B cell (primary cell): Measurements from ENCODE around the gene ITCH. TPM values are rescaled to one million over a fixed set of nuclear protein-coding genes. Genes with fewer than 3 reads are reported as not detected.

Experiments
- ATAC-seq: fragments of 200-7000 bp; cut with Tn5 transposase; one replicate; pipeline ENCODE4 v1.10.0; 2021; ENCODE audit warnings: low read depth, mild to moderate bottlenecking, moderate number of reproducible peaks, moderate library complexity
- CTCF ChIA-PET: fragments of 350-600 bp; sonication (Branson Sonifier 250); formaldehyde crosslinking; loops from one replicate; lab custom pipeline; 2021; ENCODE audit warnings: antibody characterized with exemption, inconsistent platforms; lab: Charles Lee
- POLR2A ChIA-PET: fragments of 350-600 bp; sonication (Branson Sonifier 250); formaldehyde crosslinking; loops from one replicate; lab custom pipeline; 2021; ENCODE audit warnings: antibody characterized with exemption; lab: Charles Lee
- DNase-seq: peaks from one replicate; pipeline ENCODE4 v3.0.0; 2013
- H2AFZ ChIP-seq: 2 replicates; pipeline ENCODE4 v1.6.1; 2012; ENCODE audit warnings: mild to moderate bottlenecking, low read depth, low read length; ENCODE audit not compliant: insufficient read depth, poor library complexity, severe bottlenecking
- H3K27ac ChIP-seq, 2 donors: 1 replicate in 1 of 2; 2 replicates in 1 of 2; pipeline ENCODE4 v1.5.1; 2012 to 2013; ENCODE audit warnings: low read length in 2 of 2, mild to moderate bottlenecking in 2 of 2, moderate library complexity in 1 of 2
- H3K27me3 ChIP-seq, 4 experiments: fragments of 200-600 bp in 1 of 4; sonication (generic) in 1 of 4; replicated peaks in 1 of 4; 1 replicate in 2 of 4; 2 replicates in 2 of 4; pipeline versions ENCODE4 v1.6.1 to v1.7.0; 2013 to 2016; ENCODE audit warnings: low read length in 3 of 4, mild to moderate bottlenecking in 2 of 4, mixed read lengths in 1 of 4, moderate library complexity in 1 of 4; ENCODE audit not compliant: insufficient read depth in 4 of 4, control insufficient read depth in 3 of 4; ENCODE audit errors: control extremely low read depth in 1 of 4
- H3K36me3 ChIP-seq, 2 experiments: replicated peaks in 1 of 2; 1 replicate in 1 of 2; 2 replicates in 1 of 2; pipeline versions ENCODE4 v1.6.1 to v1.7.1; 2013; ENCODE audit warnings: low read length in 1 of 2; ENCODE audit not compliant: insufficient read depth in 2 of 2, control insufficient read depth in 1 of 2; ENCODE audit errors: control extremely low read depth in 1 of 2, extremely low read depth in 1 of 2
- H3K4me1 ChIP-seq, 2 donors: fragments of 200-600 bp in 1 of 2; sonication (generic) in 1 of 2; 1 replicate in 1 of 2; 2 replicates in 1 of 2; pipeline versions ENCODE4 v1.5.1 to v1.6.1; 2013 to 2017; ENCODE audit warnings: low read length in 2 of 2; ENCODE audit not compliant: control insufficient read depth in 2 of 2, insufficient read depth in 2 of 2
- H3K4me2 ChIP-seq: replicated peaks from 2 replicates; pipeline ENCODE3; 2012; ENCODE audit warnings: mild to moderate bottlenecking, low read depth, low read length; ENCODE audit not compliant: poor library complexity, severe bottlenecking
- H3K4me3 ChIP-seq, 5 experiments: fragments of 200-600 bp in 1 of 5; sonication (generic) in 1 of 5; 1 replicate in 3 of 5; 2 replicates in 2 of 5; pipeline versions ENCODE4 v1.5.1 to v1.7.0; 2011 to 2016; ENCODE audit warnings: low read length in 4 of 5, mild to moderate bottlenecking in 4 of 5, low read depth in 2 of 5, control low read depth in 1 of 5, moderate library complexity in 1 of 5; ENCODE audit not compliant: insufficient read depth in 1 of 5; ENCODE audit errors: control extremely low read depth in 1 of 5, extremely low read depth in 1 of 5
- H3K79me2 ChIP-seq: fragments of 200-600 bp; sonication (generic); one replicate; pipeline ENCODE4 v1.6.0; 2016; ENCODE audit warnings: low read length; ENCODE audit not compliant: control insufficient read depth, insufficient read depth
- H3K9ac ChIP-seq: fragments of 200-600 bp; sonication (generic); 2 replicates; pipeline ENCODE4 v1.6.1; 2017; ENCODE audit warnings: mild to moderate bottlenecking, low read length, moderate library complexity
- H3K9me3 ChIP-seq, 3 donors: one replicate each; pipeline versions ENCODE4 v1.6.1 to v1.7.1; 2013; ENCODE audit warnings: low read length in 2 of 3; ENCODE audit not compliant: control insufficient read depth in 2 of 3, insufficient read depth in 1 of 3; ENCODE audit errors: control extremely low read depth in 1 of 3
- H4K20me1 ChIP-seq: 2 replicates; pipeline ENCODE4 v1.6.0; 2012; ENCODE audit warnings: mild to moderate bottlenecking, low read length; ENCODE audit not compliant: insufficient read depth, control insufficient read depth, poor library complexity, severe bottlenecking
- H3K27ac Mint-ChIP-seq: one replicate; pipeline ENCODE4 v1.8.0; 2021; ENCODE audit warnings: mixed read lengths
- H3K27me3 Mint-ChIP-seq: one replicate; pipeline ENCODE4 v1.8.0; 2021; ENCODE audit warnings: mixed read lengths
- H3K4me1 Mint-ChIP-seq: one replicate; pipeline ENCODE4 v1.8.0; 2021; ENCODE audit warnings: mixed read lengths
- H3K4me3 Mint-ChIP-seq: one replicate; pipeline ENCODE4 v1.8.0; 2021; ENCODE audit warnings: mixed read lengths
- H3K9me3 Mint-ChIP-seq: one replicate; pipeline ENCODE4 v1.8.0; 2022; ENCODE audit warnings: mixed read lengths; ENCODE audit not compliant: insufficient read depth
- EZH2 ChIP-seq: IDR thresholded peaks from 2 replicates; pipeline ENCODE4 v1.6.1; 2012; ENCODE audit warnings: borderline replicate concordance, low read depth, mild to moderate bottlenecking, moderate library complexity, low read length; ENCODE audit not compliant: insufficient read depth, poor library complexity, severe bottlenecking
- WGBS: methylation state at CpG from one replicate; pipeline ENCODE4 v1.1.5; 2013; ENCODE audit warnings: missing lambda C conversion rate; ENCODE audit not compliant: insufficient coverage; 5-methylcytosine and 5-hydroxymethylcytosine counted together
- intact Hi-C: fragments of 100-400 bp; cut with micrococcal nuclease; formaldehyde crosslinking; loops from one replicate; pipeline ENCODE4 v1.10.0; 2022
- polyA plus RNA-seq: library from polyadenylated mRNA; depleted of rRNA; stranded (reverse); fragments of >200 nt; gene quantifications from 2 replicates; pipeline ENCODE4 v1.2.3, GENCODE V29; 2012
- total RNA-seq, 2 donors: library from RNA; stranded (reverse); fragments of 120-200 nt in 1 of 2; gene quantifications; 1 replicate in 1 of 2; 2 replicates in 1 of 2; pipeline versions ENCODE4 v1.2.3 to v1.2.4, GENCODE V29; 2013 to 2022
- TF ChIP-seq, protein P1 (sequence below): fragments of 200-600 bp; IDR thresholded peaks from one replicate; pipeline ENCODE4 v1.8.0; 2022; ENCODE audit warnings: antibody characterized with exemption, mild to moderate bottlenecking

Gene ITCH
- total and polyA plus RNA-seq, 2 donors (not counting 1 experiment from before 2014, with no cell fraction given) = 10.0 to 110 TPM

DNA sequence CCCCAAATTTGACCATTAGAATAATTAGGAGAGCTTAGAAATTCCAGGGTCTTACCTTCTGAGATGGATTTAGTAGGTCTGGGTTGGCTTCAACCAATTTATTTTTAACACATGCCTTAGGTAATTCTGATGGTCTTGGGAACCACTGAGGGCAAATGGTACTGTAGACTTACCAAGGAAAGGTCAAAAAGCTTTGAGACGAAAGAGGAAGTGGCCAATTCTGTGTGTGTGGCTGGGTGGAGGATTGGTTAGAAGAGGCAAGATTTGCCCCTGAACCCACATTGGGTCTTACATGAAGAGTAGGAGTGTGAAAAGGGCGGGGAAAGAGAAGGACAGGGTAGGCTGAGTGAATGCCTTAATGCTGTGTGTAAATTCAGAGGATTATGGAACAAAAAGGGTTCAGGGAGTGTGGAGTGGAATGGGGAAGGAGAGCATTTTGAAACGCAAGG is 2.7 kb downstream of the ITCH start:
- 30% methylated on average over 2 of the region's 3 CpGs for WGBS
- no peak overlapping the region for H3K9ac ChIP-seq
- ChIA-PET CTCF (interaction anchor here (0.7 to 1.2 kb wide), 2 partner anchors 38 to 53 kb away, joined by 3 to 7 read pairs; no protein-coding TSS in a partner anchor), POLR2A (no interaction called here)
- no peak for TF ChIP-seq EZH2
- TF ChIP-seq, protein P1, sequence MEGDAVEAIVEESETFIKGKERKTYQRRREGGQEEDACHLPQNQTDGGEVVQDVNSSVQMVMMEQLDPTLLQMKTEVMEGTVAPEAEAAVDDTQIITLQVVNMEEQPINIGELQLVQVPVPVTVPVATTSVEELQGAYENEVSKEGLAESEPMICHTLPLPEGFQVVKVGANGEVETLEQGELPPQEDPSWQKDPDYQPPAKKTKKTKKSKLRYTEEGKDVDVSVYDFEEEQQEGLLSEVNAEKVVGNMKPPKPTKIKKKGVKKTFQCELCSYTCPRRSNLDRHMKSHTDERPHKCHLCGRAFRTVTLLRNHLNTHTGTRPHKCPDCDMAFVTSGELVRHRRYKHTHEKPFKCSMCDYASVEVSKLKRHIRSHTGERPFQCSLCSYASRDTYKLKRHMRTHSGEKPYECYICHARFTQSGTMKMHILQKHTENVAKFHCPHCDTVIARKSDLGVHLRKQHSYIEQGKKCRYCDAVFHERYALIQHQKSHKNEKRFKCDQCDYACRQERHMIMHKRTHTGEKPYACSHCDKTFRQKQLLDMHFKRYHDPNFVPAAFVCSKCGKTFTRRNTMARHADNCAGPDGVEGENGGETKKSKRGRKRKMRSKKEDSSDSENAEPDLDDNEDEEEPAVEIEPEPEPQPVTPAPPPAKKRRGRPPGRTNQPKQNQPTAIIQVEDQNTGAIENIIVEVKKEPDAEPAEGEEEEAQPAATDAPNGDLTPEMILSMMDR = no peak
- intact Hi-C loops = loop anchor here (10.0 kb wide), 1 partner anchor 49 kb away; no protein-coding TSS in a partner anchor
- Mint-ChIP-seq H3K4me1 (peaks cover 39% of the 10 kb centered on the region), H3K4me3 (peak overlapping the region; percentile 70), H3K9me3 (no peaks in the 10 kb centered on the region), H3K27me3 (no peaks in the 10 kb centered on the region), H3K27ac (peak overlapping the region; percentile 28)
- H3K36me3 ChIP-seq = peaks cover 2 to 22% of the 10 kb centered on the region in 2 experiments
- peaks cover 46% of the 10 kb centered on the region for H4K20me1 ChIP-seq
- ATAC-seq (peak; percentile 37), DNase-seq (peak; percentile 70)
- peaks cover 34 to 38% of the 10 kb centered on the region in 2 donors for H3K4me1 ChIP-seq
- H3K9me3 ChIP-seq = no peaks in the 10 kb centered on the region
- H2AFZ ChIP-seq = no peak overlapping the region
- peak overlapping the region; percentile 7 to 25 for H3K27ac ChIP-seq
- peak overlapping the region; percentile 48 for H3K4me2 ChIP-seq
- H3K4me3 ChIP-seq = peak overlapping the region in 1 of 5 experiments; percentile 2
- H3K79me2 ChIP-seq = peaks cover 80% of the 10 kb centered on the region
- no peaks in the 10 kb centered on the region for H3K27me3 ChIP-seq

DNA sequence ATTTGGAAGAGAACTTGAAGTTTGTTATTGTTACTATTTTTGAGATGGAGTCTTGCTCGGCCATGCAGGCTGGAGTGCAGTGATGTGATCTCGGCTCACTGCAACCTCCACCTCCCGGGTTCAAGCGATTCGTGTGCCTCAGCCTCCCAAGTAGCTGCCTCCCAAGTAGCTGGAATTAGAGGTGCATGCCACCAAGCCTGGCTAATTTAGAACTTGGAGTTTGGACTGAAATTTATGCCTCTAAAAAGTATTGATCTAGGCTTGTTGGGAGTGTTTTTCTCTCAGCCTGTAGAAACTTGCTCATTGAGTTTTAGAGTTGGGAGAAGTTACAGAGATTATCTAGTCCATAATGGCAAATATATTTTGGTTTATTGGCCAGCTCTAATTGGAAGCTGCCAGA is 4.1 kb downstream of the ITCH start:
- peaks cover 34 to 38% of the 10 kb centered on the region in 2 donors for H3K4me1 ChIP-seq
- ATAC-seq = no peak
- CTCF ChIA-PET = interaction anchor here (1.3 kb wide), 1 partner anchor 55 kb away, joined by 3 read pairs; no protein-coding TSS in a partner anchor

More for the DNA sequence above, 4.1 kb downstream of the ITCH start:
- Mint-ChIP-seq H3K27ac (no peak overlapping the region), H3K27me3 (no peaks in the 10 kb centered on the region), H3K9me3 (no peaks in the 10 kb centered on the region), H3K4me3 (peak overlapping the region; percentile 32), H3K4me1 (peaks cover 39% of the 10 kb centered on the region)
- TF ChIP-seq, protein P1 = no peak
- no peak for TF ChIP-seq EZH2
- WGBS = 96% methylated on average over 5 of the region's 5 CpGs
- no peak for DNase-seq
- Histone ChIP-seq H3K9ac (no peak overlapping the region), H4K20me1 (peaks cover 46% of the 10 kb centered on the region), H3K4me3 (no peak overlapping the region), H3K27ac (no peak overlapping the region), H3K27me3 (no peaks in the 10 kb centered on the region), H3K36me3 (peaks cover 4 to 28% of the 10 kb centered on the region in 2 experiments), H3K9me3 (no peaks in the 10 kb centered on the region), H2AFZ (no peak overlapping the region), H3K4me2 (peak overlapping the region; percentile 18), H3K79me2 (peaks cover 83% of the 10 kb centered on the region)
- intact Hi-C loops = loop anchor here (10.0 kb wide), 1 partner anchor 48 kb away; no protein-coding TSS in a partner anchor
- POLR2A ChIA-PET = interaction anchor here (0.7 kb wide), 1 partner anchor 381 kb away, joined by 3 read pairs; no protein-coding TSS in a partner anchor
